ENCODE data around the gene USP21.

Gene USP21

GRCh38 chr1:161197560-161198193, 38.4 kb downstream of the USP21 start:
- Mint-ChIP-seq H3K36me3 (ENCODE audit: low read depth) (no peaks in the 10 kb centered on the region), H3K4me1 (ENCODE audit: low read depth) (peaks cover 87% of the 10 kb centered on the region), H3K9me3 (no peaks in the 10 kb centered on the region), H3K27me3 (peaks cover 4% of the 10 kb centered on the region), H3K4me3 (no peak overlapping the region), H3K27ac (peak overlapping the region; percentile 56)
- intact Hi-C loops (cut with micrococcal nuclease), result no loop called here

- Mint-ChIP-seq H3K36me3 (ENCODE audit: low read depth) (no peaks in the 10 kb centered on the region), H3K4me3 (no peak overlapping the region), H3K27me3 (peaks cover 4% of the 10 kb centered on the region), H3K9me3 (no peaks in the 10 kb centered on the region), H3K27ac (peak overlapping the region; percentile 56), H3K4me1 (ENCODE audit: low read depth) (peaks cover 81% of the 10 kb centered on the region)
- intact Hi-C loops (cut with micrococcal nuclease), result no loop called here
These were observed 39.0 kb downstream of the USP21 start for GRCh38 chr1:161198194-161198896.

- Mint-ChIP-seq H3K4me1 (ENCODE audit: low read depth) (peaks cover 81% of the 10 kb centered on the region), H3K36me3 (ENCODE audit: low read depth) (peaks cover 6% of the 10 kb centered on the region), H3K27ac (peak within 1 kb of the TSS; percentile 95), H3K4me3 (no peak within 1 kb of the TSS), H3K9me3 (no peaks in the 10 kb centered on the region), H3K27me3 (peaks cover 4% of the 10 kb centered on the region)
- intact Hi-C loops (cut with micrococcal nuclease), result no loop called here
These were observed 39.7 kb downstream of the USP21 start, which contains the start of gene ADAMTS4 for GRCh38 chr1:161198897-161199431. Gene ADAMTS4, minus strand, starts transcription at chr1:161199054. Its CDS starts 427 bp downstream, at chr1:161198627.

- Mint-ChIP-seq H3K4me1 (ENCODE audit: low read depth) (peaks cover 82% of the 10 kb centered on the region), H3K36me3 (ENCODE audit: low read depth) (peaks cover 12% of the 10 kb centered on the region), H3K27me3 (peaks cover 4% of the 10 kb centered on the region), H3K4me3 (no peak overlapping the region), H3K27ac (peak overlapping the region; percentile 95), H3K9me3 (no peaks in the 10 kb centered on the region)
- intact Hi-C loops (cut with micrococcal nuclease), result no loop called here
These were observed 40.3 kb downstream of the USP21 start for GRCh38 chr1:161199506-161200139.

- Mint-ChIP-seq H3K27me3 (peaks cover 4% of the 10 kb centered on the region), H3K27ac (peak overlapping the region; percentile 95), H3K9me3 (no peaks in the 10 kb centered on the region), H3K4me1 (ENCODE audit: low read depth) (peaks cover 82% of the 10 kb centered on the region), H3K36me3 (ENCODE audit: low read depth) (peaks cover 21% of the 10 kb centered on the region), H3K4me3 (no peak overlapping the region)
- intact Hi-C loops (cut with micrococcal nuclease), result no loop called here
These were observed 41.2 kb downstream of the USP21 start for GRCh38 chr1:161200421-161200991.

- intact Hi-C loops (cut with micrococcal nuclease), result no loop called here
- Mint-ChIP-seq H3K4me3 (peak overlapping the region; percentile 87), H3K9me3 (no peaks in the 10 kb centered on the region), H3K36me3 (ENCODE audit: low read depth) (peaks cover 28% of the 10 kb centered on the region), H3K27me3 (peaks cover 4% of the 10 kb centered on the region), H3K27ac (peak overlapping the region; percentile 95), H3K4me1 (ENCODE audit: low read depth) (peaks cover 77% of the 10 kb centered on the region)
These were observed 41.9 kb downstream of the USP21 start for GRCh38 chr1:161200992-161201835.

- intact Hi-C loops (cut with micrococcal nuclease), result loop anchor here (1.0 kb wide), 1 partner anchor 13 kb away; the partner anchor contains the start of gene FCER1G
- Mint-ChIP-seq H3K36me3 (ENCODE audit: low read depth) (peaks cover 37% of the 10 kb centered on the region), H3K4me1 (ENCODE audit: low read depth) (peaks cover 73% of the 10 kb centered on the region)
These were observed 42.8 kb downstream of the USP21 start, which contains the start of gene NDUFS2 for GRCh38 chr1:161201836-161202712. Gene NDUFS2, plus strand, starts transcription at chr1:161202367. Its CDS starts 19 bp downstream, at chr1:161202386.

GRCh38 chr1:161206411-161207140, 47.3 kb downstream of the USP21 start:
- peak overlapping the region; percentile 6 for H3K27ac Mint-ChIP-seq
- H3K9me3 Mint-ChIP-seq, result no peaks in the 10 kb centered on the region
- intact Hi-C loops (cut with micrococcal nuclease), result no loop called here
- H3K4me3 Mint-ChIP-seq, result no peak overlapping the region
- H3K27me3 Mint-ChIP-seq, result no peaks in the 10 kb centered on the region
- peaks cover 49% of the 10 kb centered on the region for H3K4me1 Mint-ChIP-seq (ENCODE audit: low read depth)
- peaks cover 82% of the 10 kb centered on the region for H3K36me3 Mint-ChIP-seq (ENCODE audit: low read depth)

More at GRCh38 chr1:161201836-161202712, 42.8 kb downstream of the USP21 start, which contains the start of gene NDUFS2:
- Mint-ChIP-seq H3K27me3 (peaks cover 4% of the 10 kb centered on the region), H3K27ac (peak within 1 kb of the TSS; percentile 95), H3K9me3 (no peaks in the 10 kb centered on the region), H3K4me3 (peak within 1 kb of the TSS; percentile 87)

GRCh38 chr1:161207173-161207572, 47.9 kb downstream of the USP21 start:
- H3K27ac Mint-ChIP-seq, result no peak overlapping the region
- H3K9me3 Mint-ChIP-seq, result no peaks in the 10 kb centered on the region
- intact Hi-C loops (cut with micrococcal nuclease), result no loop called here
- no peaks in the 10 kb centered on the region for H3K27me3 Mint-ChIP-seq
- peaks cover 45% of the 10 kb centered on the region for H3K4me1 Mint-ChIP-seq (ENCODE audit: low read depth)
- H3K4me3 Mint-ChIP-seq, result no peak overlapping the region
- peaks cover 88% of the 10 kb centered on the region for H3K36me3 Mint-ChIP-seq (ENCODE audit: low read depth)

- Mint-ChIP-seq H3K27me3 (no peaks in the 10 kb centered on the region), H3K27ac (peak overlapping the region; percentile 52), H3K36me3 (ENCODE audit: low read depth) (peaks cover 100% of the 10 kb centered on the region), H3K9me3 (no peaks in the 10 kb centered on the region), H3K4me3 (no peak overlapping the region), H3K4me1 (ENCODE audit: low read depth) (peaks cover 46% of the 10 kb centered on the region)
- intact Hi-C loops (cut with micrococcal nuclease), result loop anchor here (2.0 to 5.0 kb wide), 2 partner anchors 15 to 172 kb away; no protein-coding TSS in a partner anchor
These were observed 50.6 kb downstream of the USP21 start for GRCh38 chr1:161209790-161210409.

- no peaks in the 10 kb centered on the region for H3K9me3 Mint-ChIP-seq
- H3K27me3 Mint-ChIP-seq, result no peaks in the 10 kb centered on the region
- peaks cover 93% of the 10 kb centered on the region for H3K36me3 Mint-ChIP-seq (ENCODE audit: low read depth)
- intact Hi-C loops (cut with micrococcal nuclease), result loop anchor here (5.0 kb wide), 1 partner anchor 168 kb away; no protein-coding TSS in a partner anchor
- H3K27ac Mint-ChIP-seq, result peak overlapping the region; percentile 98
- H3K4me1 Mint-ChIP-seq (ENCODE audit: low read depth), result peaks cover 63% of the 10 kb centered on the region
- H3K4me3 Mint-ChIP-seq, result peak overlapping the region; percentile 100
These were observed 55.1 kb downstream of the USP21 start for GRCh38 chr1:161214369-161214768.
